ENCODE results near the gene FYB2. TPM values are rescaled to one million over a fixed set of nuclear protein-coding genes. Genes with fewer than 3 reads are reported as not detected.

The FYB2 gene
- total RNA-seq, 1 experiment from 2014 or later: 0.48 TPM

GRCh38 chr1:56780826-56781225 lies 38.4 kb downstream of the FYB2 start:
- H3K79me1 ChIP-seq (ENCODE audit: insufficient read depth, low read depth, low read length, poor library complexity, severe bottlenecking): no peaks in the 10 kb centered on the region
- no peaks in the 10 kb centered on the region for H3K79me2 ChIP-seq (ENCODE audit: insufficient read depth, low read length)
- H3K4me3 Mint-ChIP-seq: no peak overlapping the region
- no peak overlapping the region for H3K27ac Mint-ChIP-seq
- no peak for DNase-seq
- H3T11ph ChIP-seq (ENCODE audit: low read length): no peak overlapping the region
- no peak overlapping the region for H2BK12ac ChIP-seq (ENCODE audit: insufficient read length, low read depth, low read length)
- no peak overlapping the region for H3K18ac ChIP-seq (ENCODE audit: insufficient read length, low read depth, low read length)
- no peaks in the 10 kb centered on the region; the same call in 1 of the 2 replicates for H3K27me3 Mint-ChIP-seq (ENCODE audit: low read depth)
- no peak overlapping the region for H3K9ac ChIP-seq (ENCODE audit: extremely low read depth, insufficient read length, low read length)
- no peak overlapping the region for H4K5ac ChIP-seq (ENCODE audit: insufficient read length, low read depth, low read length)
- no peak overlapping the region for H2BK15ac ChIP-seq (ENCODE audit: low read depth, low read length)
- H3K56ac ChIP-seq (ENCODE audit: insufficient read length, low read depth, low read length): no peak overlapping the region
- H2BK120ac ChIP-seq (ENCODE audit: low read depth, low read length, poor library complexity, severe bottlenecking): no peak overlapping the region
- H3K4me1 Mint-ChIP-seq: peaks cover 3 to 12% of the 10 kb centered on the region in 2 experiments; a peak in 3 of 4 replicates
- no peak overlapping the region for H2BK20ac ChIP-seq (ENCODE audit: low read depth, low read length, poor library complexity, severe bottlenecking)
- H3K9me3 ChIP-seq (ENCODE audit: control insufficient read depth, low read depth, low read length): no peaks in the 10 kb centered on the region
- H3K4me1 ChIP-seq (ENCODE audit: insufficient read depth, low read length): no peaks in the 10 kb centered on the region
- H4K91ac ChIP-seq (ENCODE audit: insufficient read length, low read depth, low read length): no peak overlapping the region
- WGBS (ENCODE audit: extremely low coverage, insufficient read length, low lambda C conversion rate): no CpG with 5 or more reads among the region's 3 CpGs
- H3K23me2 ChIP-seq (ENCODE audit: insufficient read length, low read depth, low read length, poor library complexity, severe bottlenecking): no peaks in the 10 kb centered on the region
- H3K4me2 ChIP-seq (ENCODE audit: insufficient read depth, insufficient read length, low read length): no peak overlapping the region
- no peak overlapping the region for H2AFZ ChIP-seq (ENCODE audit: low read length)
- no peak overlapping the region for H3K4ac ChIP-seq (ENCODE audit: low read depth, low read length)
- H3K27me3 ChIP-seq (ENCODE audit: insufficient read depth, low read length): no peaks in the 10 kb centered on the region
- H3K36me3 Mint-ChIP-seq (ENCODE audit: insufficient read depth in 1 of 3, low read depth in 3 of 3): no peaks in the 10 kb centered on the region
- H4K8ac ChIP-seq (replicated peaks; ENCODE audit: insufficient read length, low read depth, low read length): no peak overlapping the region
- no peak overlapping the region for H3K23ac ChIP-seq (ENCODE audit: insufficient read length, low read depth, low read length)
- no peaks in the 10 kb centered on the region for H4K20me1 ChIP-seq (ENCODE audit: control insufficient read depth, insufficient read depth, insufficient read length)
- TF ChIP-seq CTCF (conservative IDR thresholded peaks at IDR 0.05): peak; percentile 51; the same call in 2 of the 3 replicates
- no peak overlapping the region for H3K14ac ChIP-seq (ENCODE audit: insufficient read depth, low read length)
- no peak overlapping the region for H3K27ac ChIP-seq (ENCODE audit: insufficient read length, low read depth, low read length)
- H2AK5ac ChIP-seq (ENCODE audit: insufficient read length, low read length): no peak overlapping the region
- H2BK5ac ChIP-seq (ENCODE audit: insufficient read length, low read length): no peak overlapping the region
- H3K9me3 Mint-ChIP-seq: no peaks in the 10 kb centered on the region

Data from H9 (cell line).